Gastrocnemius medialis (tissue), 4 donors: ENCODE results near the gene SMYD3. TPM values are rescaled to one million over a fixed set of nuclear protein-coding genes. Genes with fewer than 3 reads are reported as not detected.
"Not testable (repeated sequence)": the region's sequence is repeated elsewhere in the genome, so short reads cannot be mapped to it uniquely, and the experiment has no call there.

Experiments used
- ATAC-seq, 2 donors: fragments of 150-250 bp; one replicate each; pipeline ENCODE4 v1.9.1; 2016
- DNase-seq, 2 donors: peaks; one replicate each; pipeline ENCODE4 v3.0.0-alpha.2; 2019
- H3K27ac ChIP-seq, 4 donors: fragments of 200-600 bp; sonication (generic); 1 replicate in 1 of 4; 2 replicates in 3 of 4; pipeline ENCODE4 v1.5.1; 2016 to 2018; ENCODE audit warnings: mild to moderate bottlenecking in 2 of 4, moderate library complexity in 1 of 4
- H3K27me3 ChIP-seq, 3 donors: fragments of 200-600 bp; sonication (generic) in 2 of 3; 1 replicate in 1 of 3; 2 replicates in 2 of 3; pipeline versions ENCODE4 v1.5.1 to v1.6.0; 2016 to 2019; ENCODE audit warnings: mild to moderate bottlenecking in 1 of 3, moderate library complexity in 1 of 3
- H3K36me3 ChIP-seq, 2 donors: fragments of 200-600 bp; sonication (generic) in 1 of 2; one replicate each; pipeline ENCODE4 v1.5.1; 2017 to 2018
- H3K4me1 ChIP-seq, 2 donors: fragments of 200-600 bp; sonication (generic) in 1 of 2; one replicate each; pipeline ENCODE4 v1.5.1; 2016 to 2017; ENCODE audit warnings: mild to moderate bottlenecking in 2 of 2
- H3K4me3 ChIP-seq, 4 donors: fragments of 200-600 bp; sonication (generic) in 3 of 4; 1 replicate in 1 of 4; 2 replicates in 3 of 4; pipeline ENCODE4 v1.5.1; 2016 to 2019; ENCODE audit warnings: mild to moderate bottlenecking in 2 of 4
- H3K9me3 ChIP-seq, 3 donors: fragments of 200-600 bp; sonication (generic) in 2 of 3; 1 replicate in 1 of 3; 2 replicates in 2 of 3; pipeline ENCODE4 v1.5.1; 2016 to 2019
- CTCF ChIP-seq, 5 experiments: fragments of 450-650 bp in 3 of 5; fragments of 200-600 bp in 2 of 5; sonication (generic) in 2 of 5; IDR thresholded peaks in 4 of 5; conservative IDR thresholded peaks in 1 of 5; 1 replicate in 4 of 5; 2 replicates in 1 of 5; pipeline ENCODE4 v1.5.1; 2016 to 2019; ENCODE audit warnings: antibody characterized with exemption in 5 of 5, mild to moderate bottlenecking in 3 of 5, moderate library complexity in 3 of 5
- POLR2A ChIP-seq, 2 donors: fragments of 450-650 bp; IDR thresholded peaks; one replicate each; pipeline ENCODE4 v1.6.1; 2017; ENCODE audit warnings: antibody characterized with exemption in 2 of 2, mild to moderate bottlenecking in 2 of 2, moderate library complexity in 2 of 2
- in situ Hi-C, 4 donors: fragments of 200-750 bp; cut with MboI; loops; one replicate each; pipeline versions ENCODE4 v1.15.0 to v1.8.0; 2017; ENCODE audit warnings: low sequenced_read_pairs in 4 of 4
- intact Hi-C: fragments of 100-400 bp; cut with DNase I; formaldehyde crosslinking; loops from one replicate; pipeline ENCODE4 v1.15.1; 2023; ENCODE audit warnings: low total_unique reads
- total RNA-seq, 4 donors: library from RNA; depleted of rRNA; stranded (reverse); fragments of >200 nt; gene quantifications; one replicate each; pipeline versions ENCODE4 v1.1.0 to v1.2.3, GENCODE V29; 2016

Gene SMYD3
- total RNA-seq, 4 donors from 2014 or later, result 4.4 to 10.3 (median 6.3) TPM

- no peaks in the 10 kb centered on the region for H3K4me1 ChIP-seq
- no peaks in the 10 kb centered on the region for H3K36me3 ChIP-seq
- ATAC-seq, result no peak
- H3K4me3 ChIP-seq, result no peak overlapping the region
- intact Hi-C loops (no loop called here), in situ Hi-C loops (no loop called here)
- H3K27me3 ChIP-seq, result no peaks in the 10 kb centered on the region
- TF ChIP-seq POLR2A (IDR thresholded peaks at IDR 0.05) (no peak), CTCF (IDR thresholded peaks at IDR 0.05 in 4 of 5, conservative IDR thresholded peaks at IDR 0.05 in 1 of 5) (no peak)
- no peak overlapping the region for H3K27ac ChIP-seq
- DNase-seq, result no peak
- no peaks in the 10 kb centered on the region for H3K9me3 ChIP-seq
These were observed 142.6 kb downstream of the SMYD3 start for GRCh38 chr1:246364415-246364941.

GRCh38 chr1:246357014-246357598 is 150.0 kb downstream of the SMYD3 start:
- intact Hi-C loops, H3K4me3 ChIP-seq, H3K9me3 ChIP-seq, in situ Hi-C loops, H3K4me1 ChIP-seq, H3K27me3 ChIP-seq, DNase-seq, H3K27ac ChIP-seq, ATAC-seq, H3K36me3 ChIP-seq: not testable (repeated sequence)

GRCh38 chr1:246355411-246356230 is 151.5 kb downstream of the SMYD3 start:
- TF ChIP-seq POLR2A (IDR thresholded peaks at IDR 0.05), result no peak
- TF ChIP-seq CTCF (IDR thresholded peaks at IDR 0.05 in 4 of 5, conservative IDR thresholded peaks at IDR 0.05 in 1 of 5), result no peak
- in situ Hi-C loops (no loop called here), intact Hi-C loops (no loop called here)
- Histone ChIP-seq H3K4me1 (no peaks in the 10 kb centered on the region), H3K27me3 (no peaks in the 10 kb centered on the region), H3K9me3 (no peaks in the 10 kb centered on the region), H3K27ac (no peak overlapping the region), H3K36me3 (no peaks in the 10 kb centered on the region), H3K4me3 (no peak overlapping the region)
- ATAC-seq, result no peak
- DNase-seq, result no peak

GRCh38 chr1:246351721-246352120 is 155.4 kb downstream of the SMYD3 start:
- intact Hi-C loops (no loop called here), in situ Hi-C loops (no loop called here)
- Histone ChIP-seq H3K36me3 (no peaks in the 10 kb centered on the region), H3K4me1 (no peaks in the 10 kb centered on the region), H3K4me3 (no peak overlapping the region), H3K27ac (no peak overlapping the region), H3K9me3 (no peaks in the 10 kb centered on the region), H3K27me3 (no peaks in the 10 kb centered on the region)
- no peak for TF ChIP-seq CTCF (IDR thresholded peaks at IDR 0.05 in 4 of 5, conservative IDR thresholded peaks at IDR 0.05 in 1 of 5)
- no peak for TF ChIP-seq POLR2A (IDR thresholded peaks at IDR 0.05)
- DNase-seq (no peak), ATAC-seq (no peak)

GRCh38 chr1:246350745-246351144 is 156.3 kb downstream of the SMYD3 start:
- DNase-seq (no peak), ATAC-seq (no peak)
- no peak overlapping the region for H3K27ac ChIP-seq
- H3K27me3 ChIP-seq, result no peaks in the 10 kb centered on the region
- H3K4me3 ChIP-seq, result no peak overlapping the region
- no peaks in the 10 kb centered on the region for H3K4me1 ChIP-seq
- in situ Hi-C loops (no loop called here), intact Hi-C loops (no loop called here)
- no peaks in the 10 kb centered on the region for H3K9me3 ChIP-seq
- no peaks in the 10 kb centered on the region for H3K36me3 ChIP-seq
- TF ChIP-seq CTCF (IDR thresholded peaks at IDR 0.05 in 4 of 5, conservative IDR thresholded peaks at IDR 0.05 in 1 of 5), result no peak
- TF ChIP-seq POLR2A (IDR thresholded peaks at IDR 0.05), result no peak
